SK-N-SH treated with all-trans-retinoic acid at 6 μM for 48 hours (cell line): ENCODE data around the gene DDX24.

Experiments used
- ATAC-seq: fragments of 200-7000 bp; cut with Tn5 transposase; 3 replicates; pipeline ENCODE4 v1.9.1; 2020; ENCODE audit warnings: mild to moderate bottlenecking, moderate library complexity
- ARNTL ChIP-seq: fragments of 450-650 bp; formaldehyde crosslinking; IDR thresholded peaks from 2 replicates; pipeline ENCODE4 v1.5.0; 2020; ENCODE audit warnings: low read depth, mild to moderate bottlenecking, moderate library complexity, borderline replicate concordance
- BACH2 ChIP-seq: fragments of 250-450 bp; sonication (Bioruptor Pico); IDR thresholded peaks from 2 replicates; pipeline ENCODE4 v1.9.0; 2021; ENCODE audit warnings: mild to moderate bottlenecking, borderline replicate concordance
- CREB5 ChIP-seq: fragments of 250-450 bp; sonication (Bioruptor Pico); IDR thresholded peaks from 2 replicates; pipeline ENCODE4 v1.5.1; 2020; ENCODE audit warnings: low read depth, mild to moderate bottlenecking, moderate library complexity
- CSDC2 ChIP-seq: fragments of 250-450 bp; sonication (Bioruptor Pico); IDR thresholded peaks from 2 replicates; pipeline ENCODE4 v1.5.0; 2020; ENCODE audit warnings: mild to moderate bottlenecking, moderate library complexity
- ESRRG ChIP-seq: fragments of 250-450 bp; sonication (Bioruptor Pico); IDR thresholded peaks from 2 replicates; pipeline ENCODE4 v1.6.1; 2021; ENCODE audit warnings: mild to moderate bottlenecking
- GLIS3 ChIP-seq: fragments of 250-450 bp; sonication (Bioruptor Pico); IDR thresholded peaks from 2 replicates; pipeline ENCODE4 v1.5.0; 2020; ENCODE audit warnings: mild to moderate bottlenecking, moderate library complexity
- ISL1 ChIP-seq: fragments of 250-450 bp; sonication (Bioruptor Pico); IDR thresholded peaks from 2 replicates; pipeline ENCODE4 v2.1.2; 2022; ENCODE audit warnings: mild to moderate bottlenecking, moderate library complexity
- PPARA ChIP-seq: fragments of 250-450 bp; sonication (Bioruptor Pico); IDR thresholded peaks from 2 replicates; pipeline ENCODE4 v1.5.0; 2020; ENCODE audit warnings: mild to moderate bottlenecking, borderline replicate concordance
- RARB ChIP-seq: fragments of 250-450 bp; sonication (Bioruptor Pico); IDR thresholded peaks from 2 replicates; pipeline ENCODE4 v1.8.0; 2021; ENCODE audit warnings: mild to moderate bottlenecking, moderate library complexity
- SNAI2 ChIP-seq: fragments of 250-450 bp; sonication (Bioruptor Pico); IDR thresholded peaks from 2 replicates; pipeline ENCODE4 v1.5.0; 2020; ENCODE audit warnings: mild to moderate bottlenecking, moderate library complexity
- TCF4 ChIP-seq: fragments of 250-450 bp; sonication (Bioruptor Pico); IDR thresholded peaks from 2 replicates; pipeline ENCODE4 v1.8.0; 2021; ENCODE audit warnings: mild to moderate bottlenecking, moderate library complexity, borderline replicate concordance
- TOX ChIP-seq: fragments of 250-450 bp; sonication (Bioruptor Pico); IDR thresholded peaks from 2 replicates; pipeline ENCODE4 v1.8.0; 2021; ENCODE audit warnings: mild to moderate bottlenecking, moderate library complexity, borderline replicate concordance
- ZC3H10 ChIP-seq: fragments of 250-450 bp; sonication (Bioruptor Pico); IDR thresholded peaks from 2 replicates; pipeline ENCODE4 v1.5.1; 2021; ENCODE audit warnings: mild to moderate bottlenecking, moderate library complexity
- ZFP3 ChIP-seq: fragments of 250-450 bp; sonication (Bioruptor Pico); IDR thresholded peaks from 2 replicates; pipeline ENCODE4 v1.5.0; 2020; ENCODE audit warnings: mild to moderate bottlenecking, moderate library complexity
- ZFP30 ChIP-seq: fragments of 450-650 bp; formaldehyde crosslinking; IDR thresholded peaks from 2 replicates; pipeline ENCODE4 v1.5.0; 2022; ENCODE audit warnings: mild to moderate bottlenecking, moderate library complexity
- ZNF565 ChIP-seq: fragments of 450-650 bp; formaldehyde crosslinking; conservative IDR thresholded peaks from 2 replicates; pipeline ENCODE4 v1.5.0; 2020; ENCODE audit warnings: low read depth, mild to moderate bottlenecking, moderate library complexity
- ZNF70 ChIP-seq: fragments of 450-650 bp; formaldehyde crosslinking; IDR thresholded peaks from 2 replicates; pipeline ENCODE4 v1.5.0; 2020; ENCODE audit warnings: mild to moderate bottlenecking, moderate library complexity
- TF ChIP-seq, protein P1 (sequence below): fragments of 250-450 bp; sonication (Bioruptor Pico); IDR thresholded peaks from 2 replicates; pipeline ENCODE4 v1.8.0; 2020; ENCODE audit warnings: mild to moderate bottlenecking, moderate library complexity, borderline replicate concordance
- TF ChIP-seq, protein P2 (sequence below): fragments of 250-450 bp; sonication (Bioruptor Pico); IDR thresholded peaks from 2 replicates; pipeline ENCODE4 v1.5.0; 2020; ENCODE audit warnings: mild to moderate bottlenecking, moderate library complexity
- TF ChIP-seq, protein P3 (sequence below): fragments of 250-450 bp; sonication (Bioruptor Pico); IDR thresholded peaks from 2 replicates; pipeline ENCODE4 v1.8.0; 2021; ENCODE audit warnings: low read depth, mild to moderate bottlenecking, moderate library complexity, borderline replicate concordance

Gene DDX24

GRCh38 chr14:94077823-94078222, 3.2 kb downstream of the DDX24 start:
- TF ChIP-seq, protein P1, sequence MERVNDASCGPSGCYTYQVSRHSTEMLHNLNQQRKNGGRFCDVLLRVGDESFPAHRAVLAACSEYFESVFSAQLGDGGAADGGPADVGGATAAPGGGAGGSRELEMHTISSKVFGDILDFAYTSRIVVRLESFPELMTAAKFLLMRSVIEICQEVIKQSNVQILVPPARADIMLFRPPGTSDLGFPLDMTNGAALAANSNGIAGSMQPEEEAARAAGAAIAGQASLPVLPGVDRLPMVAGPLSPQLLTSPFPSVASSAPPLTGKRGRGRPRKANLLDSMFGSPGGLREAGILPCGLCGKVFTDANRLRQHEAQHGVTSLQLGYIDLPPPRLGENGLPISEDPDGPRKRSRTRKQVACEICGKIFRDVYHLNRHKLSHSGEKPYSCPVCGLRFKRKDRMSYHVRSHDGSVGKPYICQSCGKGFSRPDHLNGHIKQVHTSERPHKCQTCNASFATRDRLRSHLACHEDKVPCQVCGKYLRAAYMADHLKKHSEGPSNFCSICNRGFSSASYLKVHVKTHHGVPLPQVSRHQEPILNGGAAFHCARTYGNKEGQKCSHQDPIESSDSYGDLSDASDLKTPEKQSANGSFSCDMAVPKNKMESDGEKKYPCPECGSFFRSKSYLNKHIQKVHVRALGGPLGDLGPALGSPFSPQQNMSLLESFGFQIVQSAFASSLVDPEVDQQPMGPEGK (CRISPR knock-in tag): no peak
- TF ChIP-seq ZNF70 (CRISPR knock-in tag) (no peak), ZNF565 (CRISPR knock-in tag) (no peak), RARB (CRISPR knock-in tag) (no peak), GLIS3 (CRISPR knock-in tag) (no peak), ESRRG (no peak), CSDC2 (no peak), ARNTL (no peak), SNAI2 (no peak)
- ATAC-seq: no peak

DNA sequence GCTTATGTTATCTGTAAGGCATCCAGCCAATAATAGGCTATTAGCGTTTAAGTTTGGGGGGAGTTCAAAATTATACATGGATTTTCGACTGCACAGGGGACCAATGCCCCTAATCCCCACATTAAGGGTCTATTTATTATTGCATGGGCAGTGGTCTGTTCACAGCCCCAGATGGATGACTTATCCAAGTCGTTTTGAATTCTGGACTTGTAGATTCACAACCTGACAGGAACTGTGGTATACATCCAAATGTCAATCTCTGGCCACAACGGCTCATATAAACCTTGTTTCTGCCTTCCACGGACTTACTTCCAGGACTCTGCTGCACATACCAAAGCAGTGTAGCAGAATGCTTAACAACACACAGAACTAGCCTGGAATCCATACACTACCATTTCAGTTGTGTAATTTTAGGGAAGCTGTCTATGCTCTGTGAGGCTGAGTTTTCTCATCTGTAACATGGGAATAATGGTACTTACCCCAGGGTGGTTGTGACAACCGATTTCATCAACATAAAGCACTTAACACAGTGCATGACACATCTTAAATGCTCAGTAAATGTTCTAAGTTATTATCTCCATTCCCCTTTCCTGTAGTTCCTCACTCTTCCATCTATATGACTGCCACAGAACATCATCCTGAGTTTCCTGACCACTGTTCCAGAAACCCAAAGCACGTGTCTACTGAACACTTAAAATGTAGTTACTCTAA, 3.7 kb downstream of the DDX24 start:
- no peak for TF ChIP-seq ARNTL
- no peak for TF ChIP-seq SNAI2
- TF ChIP-seq BACH2 (CRISPR knock-in tag): no peak
- no peak for TF ChIP-seq TOX (CRISPR knock-in tag)
- TF ChIP-seq GLIS3 (CRISPR knock-in tag): no peak
- no peak for TF ChIP-seq ZC3H10 (CRISPR knock-in tag)
- TF ChIP-seq, protein P2, sequence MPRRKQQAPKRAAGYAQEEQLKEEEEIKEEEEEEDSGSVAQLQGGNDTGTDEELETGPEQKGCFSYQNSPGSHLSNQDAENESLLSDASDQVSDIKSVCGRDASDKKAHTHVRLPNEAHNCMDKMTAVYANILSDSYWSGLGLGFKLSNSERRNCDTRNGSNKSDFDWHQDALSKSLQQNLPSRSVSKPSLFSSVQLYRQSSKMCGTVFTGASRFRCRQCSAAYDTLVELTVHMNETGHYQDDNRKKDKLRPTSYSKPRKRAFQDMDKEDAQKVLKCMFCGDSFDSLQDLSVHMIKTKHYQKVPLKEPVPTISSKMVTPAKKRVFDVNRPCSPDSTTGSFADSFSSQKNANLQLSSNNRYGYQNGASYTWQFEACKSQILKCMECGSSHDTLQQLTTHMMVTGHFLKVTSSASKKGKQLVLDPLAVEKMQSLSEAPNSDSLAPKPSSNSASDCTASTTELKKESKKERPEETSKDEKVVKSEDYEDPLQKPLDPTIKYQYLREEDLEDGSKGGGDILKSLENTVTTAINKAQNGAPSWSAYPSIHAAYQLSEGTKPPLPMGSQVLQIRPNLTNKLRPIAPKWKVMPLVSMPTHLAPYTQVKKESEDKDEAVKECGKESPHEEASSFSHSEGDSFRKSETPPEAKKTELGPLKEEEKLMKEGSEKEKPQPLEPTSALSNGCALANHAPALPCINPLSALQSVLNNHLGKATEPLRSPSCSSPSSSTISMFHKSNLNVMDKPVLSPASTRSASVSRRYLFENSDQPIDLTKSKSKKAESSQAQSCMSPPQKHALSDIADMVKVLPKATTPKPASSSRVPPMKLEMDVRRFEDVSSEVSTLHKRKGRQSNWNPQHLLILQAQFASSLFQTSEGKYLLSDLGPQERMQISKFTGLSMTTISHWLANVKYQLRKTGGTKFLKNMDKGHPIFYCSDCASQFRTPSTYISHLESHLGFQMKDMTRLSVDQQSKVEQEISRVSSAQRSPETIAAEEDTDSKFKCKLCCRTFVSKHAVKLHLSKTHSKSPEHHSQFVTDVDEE: no peak
- TF ChIP-seq TCF4 (CRISPR knock-in tag): no peak
- TF ChIP-seq ZFP3 (CRISPR knock-in tag): no peak
- TF ChIP-seq ZNF565 (CRISPR knock-in tag): no peak
- TF ChIP-seq ZNF70 (CRISPR knock-in tag): no peak
- no peak for TF ChIP-seq RARB (CRISPR knock-in tag)
- no peak for TF ChIP-seq ZFP30 (CRISPR knock-in tag)
- TF ChIP-seq ISL1 (CRISPR knock-in tag): no peak
- TF ChIP-seq, protein P1 (CRISPR knock-in tag): no peak
- no peak for TF ChIP-seq CSDC2
- no peak for TF ChIP-seq PPARA (CRISPR knock-in tag)
- no peak for ATAC-seq

DNA sequence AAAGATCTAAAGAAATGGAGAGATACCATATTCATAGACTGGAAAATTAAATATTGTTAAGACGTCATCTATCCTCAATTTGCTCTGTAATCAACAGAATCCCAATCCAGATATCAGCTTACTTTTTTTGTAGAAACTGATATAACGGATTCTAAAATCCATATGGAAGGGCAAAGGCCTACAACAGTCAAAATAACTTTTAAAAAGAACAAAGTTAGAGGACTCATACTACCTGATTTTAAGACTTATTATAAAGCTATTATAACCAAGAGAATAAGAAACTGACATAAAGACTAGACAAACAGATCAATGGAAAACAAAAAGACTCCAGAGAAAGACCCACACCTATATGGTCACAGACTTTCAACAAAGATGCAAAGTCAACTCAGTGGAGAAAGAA, 6.0 kb downstream of the DDX24 start:
- ATAC-seq: no peak
- TF ChIP-seq CREB5 (CRISPR knock-in tag) (no peak), TCF4 (CRISPR knock-in tag) (no peak), PPARA (CRISPR knock-in tag) (no peak)
- TF ChIP-seq, protein P3, sequence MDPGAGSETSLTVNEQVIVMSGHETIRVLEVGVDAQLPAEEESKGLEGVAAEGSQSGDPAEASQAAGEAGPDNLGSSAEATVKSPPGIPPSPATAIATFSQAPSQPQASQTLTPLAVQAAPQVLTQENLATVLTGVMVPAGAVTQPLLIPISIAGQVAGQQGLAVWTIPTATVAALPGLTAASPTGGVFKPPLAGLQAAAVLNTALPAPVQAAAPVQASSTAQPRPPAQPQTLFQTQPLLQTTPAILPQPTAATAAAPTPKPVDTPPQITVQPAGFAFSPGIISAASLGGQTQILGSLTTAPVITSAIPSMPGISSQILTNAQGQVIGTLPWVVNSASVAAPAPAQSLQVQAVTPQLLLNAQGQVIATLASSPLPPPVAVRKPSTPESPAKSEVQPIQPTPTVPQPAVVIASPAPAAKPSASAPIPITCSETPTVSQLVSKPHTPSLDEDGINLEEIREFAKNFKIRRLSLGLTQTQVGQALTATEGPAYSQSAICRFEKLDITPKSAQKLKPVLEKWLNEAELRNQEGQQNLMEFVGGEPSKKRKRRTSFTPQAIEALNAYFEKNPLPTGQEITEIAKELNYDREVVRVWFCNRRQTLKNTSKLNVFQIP (CRISPR knock-in tag): no peak
